Cortex of kidney (tissue), 1 donor: ENCODE data around the gene FHDC1.

Source experiments
- DNase-seq: peaks from one replicate; lab custom pipeline; 2025; lab: John Stamatoyannopoulos, UW

FHDC1 gene

DNA sequence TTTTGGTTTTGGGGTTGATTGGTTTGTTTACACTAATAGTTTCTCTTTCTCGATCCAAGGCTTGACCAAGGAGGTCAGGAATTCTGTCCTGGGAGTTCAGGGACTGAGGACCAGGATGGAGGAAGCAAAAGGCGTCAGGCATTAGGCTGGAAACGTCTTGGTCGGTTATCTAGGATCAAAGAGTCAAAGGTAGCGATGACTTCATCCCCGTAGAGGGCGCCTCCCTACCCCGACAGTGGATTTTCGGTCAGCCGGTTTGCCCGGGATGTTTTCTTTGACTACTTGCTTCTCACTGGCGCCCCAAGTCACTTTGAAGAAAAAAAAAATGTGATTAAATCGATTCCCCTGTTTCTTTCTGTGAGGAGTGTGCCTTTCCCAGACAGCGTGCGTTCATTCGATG, 980 bp upstream of the FHDC1 start:
- no peak for DNase-seq

DNA sequence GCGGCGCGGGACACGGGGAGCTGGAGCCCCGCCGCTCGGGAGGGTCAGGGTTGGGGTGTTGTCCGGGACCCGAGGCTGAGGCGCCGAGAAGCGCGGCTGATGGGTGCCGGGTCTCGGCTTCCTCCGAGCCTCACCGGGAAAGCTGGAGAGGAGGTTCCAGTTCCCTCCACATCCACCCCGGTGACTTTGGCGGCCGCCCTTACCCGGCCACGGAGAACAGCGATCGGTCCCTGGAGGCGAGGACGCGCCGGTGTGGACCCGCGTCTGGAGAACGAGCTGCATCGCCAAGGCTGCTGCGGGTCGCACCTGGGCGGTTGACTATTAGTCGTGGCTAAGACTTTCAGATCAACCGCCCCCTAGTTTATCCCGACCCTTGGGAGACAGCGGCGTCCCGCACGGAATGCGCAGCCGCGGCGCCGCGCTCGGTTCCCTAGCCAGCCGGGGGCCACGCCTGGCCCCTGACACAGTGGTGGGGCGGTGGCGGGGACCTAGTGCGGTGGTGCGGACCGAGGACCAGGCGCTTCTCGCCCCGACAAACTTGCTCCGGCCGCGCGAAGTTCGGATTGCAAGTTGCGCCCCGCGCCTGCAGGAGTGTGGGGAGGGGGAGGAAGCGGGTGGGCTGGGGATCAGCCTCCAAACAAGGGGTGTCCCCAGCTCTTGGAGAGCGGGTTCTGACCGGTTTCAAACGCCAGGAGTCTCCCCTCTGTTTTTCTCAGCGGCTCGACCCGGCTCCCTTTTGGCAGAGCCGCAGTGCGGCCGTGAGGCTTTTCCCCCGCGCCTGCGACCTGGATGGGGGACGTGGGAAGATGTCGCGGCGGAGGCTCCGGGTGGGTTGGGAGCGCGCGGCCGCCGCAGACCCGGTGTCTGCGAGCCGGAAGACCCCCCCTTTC, 568 bp downstream of the FHDC1 start:
- DNase-seq = peak; percentile 13

GRCh38 chr4:152937336-152938236, 1.5 kb downstream of the FHDC1 start:
- no peak for DNase-seq

DNA sequence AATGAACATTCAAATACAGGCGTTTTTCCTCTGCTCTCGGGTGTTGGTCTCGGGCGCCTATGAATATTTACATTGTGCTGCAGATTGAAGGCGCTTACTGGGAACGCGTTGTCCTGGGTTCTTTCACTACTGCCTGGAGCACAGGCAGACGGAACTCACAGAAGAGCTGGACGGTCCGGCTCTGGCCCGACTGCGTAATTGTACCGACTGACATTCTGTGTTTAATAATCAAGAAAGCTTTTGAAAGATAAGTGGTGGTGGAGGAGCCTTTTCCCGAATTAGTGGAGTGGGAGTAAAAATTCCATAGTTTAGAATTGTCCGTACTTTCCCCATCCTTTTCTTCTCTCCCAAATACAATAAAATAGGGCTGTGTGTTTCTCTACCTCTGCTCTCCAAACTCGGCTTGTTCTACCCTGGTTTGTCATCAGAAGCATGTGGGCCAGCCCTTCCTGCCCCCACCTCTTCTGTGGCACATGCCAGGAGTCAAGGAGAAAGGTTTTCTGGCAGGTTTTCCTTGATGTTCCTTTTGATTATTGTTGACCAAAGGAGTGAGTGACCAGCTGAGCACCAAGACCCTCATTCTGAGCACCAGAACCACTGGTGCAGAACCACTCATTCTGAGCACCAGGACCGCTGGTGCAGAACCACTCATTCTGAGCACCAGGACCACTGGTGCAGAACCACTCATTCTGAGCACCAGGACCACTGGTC, 2.3 kb downstream of the FHDC1 start:
- no peak for DNase-seq

DNA sequence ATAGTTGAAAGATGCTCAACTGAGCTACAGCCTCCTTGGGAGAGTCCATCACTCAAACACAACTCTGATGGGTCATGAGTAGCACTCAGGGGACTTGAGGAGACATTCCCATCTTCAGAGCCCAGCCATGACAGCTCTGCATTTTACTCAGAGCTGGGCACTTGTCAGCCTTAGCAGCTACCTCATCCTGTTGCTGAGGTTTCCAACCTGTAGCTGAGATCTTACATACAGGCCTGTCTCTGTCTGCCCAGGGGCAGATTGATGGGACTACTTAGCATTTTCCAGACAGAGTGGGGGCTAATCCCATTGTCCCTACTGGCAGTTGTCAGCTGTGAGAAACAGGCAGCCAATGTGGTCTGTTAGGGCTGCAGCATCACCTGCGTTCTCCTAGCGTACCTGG, 3.5 kb downstream of the FHDC1 start:
- no peak for DNase-seq

DNA sequence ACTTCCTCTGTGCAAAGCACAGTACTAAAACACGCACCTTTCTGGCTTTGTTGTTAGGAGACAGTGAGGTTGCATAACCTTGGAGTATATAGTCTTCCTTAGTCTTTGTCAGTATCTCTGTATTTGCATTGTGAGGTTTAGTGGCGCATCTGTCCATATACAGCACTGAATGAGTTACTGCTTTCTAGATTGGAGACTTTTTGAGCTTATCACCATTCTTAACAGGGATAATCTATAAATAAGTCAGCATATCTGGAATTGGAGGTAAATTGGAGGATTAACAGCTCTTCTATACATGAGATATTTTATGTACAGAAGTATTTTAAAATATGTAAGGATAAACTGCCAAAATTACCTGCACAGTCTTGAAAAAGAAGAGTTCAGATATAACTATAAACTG, 4.3 kb downstream of the FHDC1 start:
- no peak for DNase-seq

GRCh38 chr4:152941411-152941810, 5.3 kb downstream of the FHDC1 start:
- no peak for DNase-seq

GRCh38 chr4:152942346-152942745, 6.2 kb downstream of the FHDC1 start:
- no peak for DNase-seq

GRCh38 chr4:152943672-152944071, 7.5 kb downstream of the FHDC1 start:
- DNase-seq = no peak

DNA sequence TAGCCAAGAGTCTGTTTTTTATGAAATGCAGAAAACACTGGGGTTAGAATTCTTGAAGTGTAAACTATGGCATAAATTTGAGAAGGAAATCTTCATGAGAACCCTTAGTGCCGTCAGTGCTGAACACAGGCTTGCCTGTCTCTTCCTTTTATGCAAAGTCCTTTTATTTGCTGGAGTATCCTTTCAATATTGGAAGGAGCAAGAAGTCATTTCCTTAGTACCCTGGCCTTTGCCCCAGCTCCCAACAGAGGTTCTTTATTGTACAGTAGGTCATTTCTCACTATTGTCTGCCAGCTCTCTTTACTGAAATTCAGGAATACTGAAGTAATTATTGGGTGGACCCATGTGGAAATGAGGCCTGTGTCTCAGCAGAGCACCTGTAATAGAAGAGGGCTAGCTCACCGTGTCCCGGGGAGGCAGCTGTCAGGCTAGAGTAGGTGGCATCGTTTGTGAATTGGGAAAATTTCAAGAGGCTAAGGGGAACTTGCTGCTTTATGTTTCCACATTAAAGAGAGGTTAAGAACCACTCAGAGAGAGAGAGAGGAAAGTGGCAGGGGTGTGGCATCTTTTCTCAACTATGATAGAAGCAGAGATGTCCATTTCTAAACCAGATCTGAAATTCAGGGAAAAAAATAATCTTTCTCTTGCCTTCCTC, 8.7 kb downstream of the FHDC1 start:
- DNase-seq = no peak

DNA sequence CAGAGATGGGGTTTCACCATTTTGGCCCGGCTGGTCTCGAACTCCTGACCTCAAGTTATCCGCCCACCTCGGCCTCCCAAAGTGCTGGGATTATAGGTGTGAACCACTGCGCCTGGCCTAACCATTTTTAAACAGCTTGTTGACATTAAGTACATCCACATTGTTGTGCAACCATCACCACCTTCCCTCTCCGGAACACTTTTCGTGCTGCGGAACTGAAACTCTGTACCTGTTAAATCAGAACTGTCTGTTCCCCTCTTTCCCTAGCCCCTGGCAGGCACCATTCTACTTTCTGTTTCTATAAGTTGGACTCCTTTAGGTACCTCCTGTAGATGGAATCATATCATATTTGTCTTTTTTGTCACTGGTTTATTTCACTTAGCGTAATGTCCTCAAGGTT, 9.5 kb downstream of the FHDC1 start:
- DNase-seq = no peak

DNA sequence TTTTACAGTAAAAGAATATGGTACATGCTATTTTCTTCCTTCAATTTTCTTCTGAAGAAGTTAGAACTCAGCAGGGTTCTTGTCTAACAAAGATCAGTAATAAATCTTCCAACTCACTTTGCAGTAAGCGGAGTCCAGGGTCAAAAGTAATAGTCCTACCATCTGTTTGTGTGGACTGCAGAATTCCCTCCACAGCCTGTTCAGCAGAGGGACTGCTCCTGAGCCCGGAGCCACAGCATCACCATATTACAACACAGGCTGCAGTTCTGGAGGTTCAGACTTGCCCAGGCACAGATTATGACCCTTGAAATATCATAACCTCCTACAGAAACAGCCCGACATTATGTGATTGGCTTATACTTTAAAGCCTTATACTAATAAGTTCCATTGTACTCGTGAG, 10.3 kb downstream of the FHDC1 start:
- no peak for DNase-seq

- no peak for DNase-seq
Observed at GRCh38 chr4:152947311-152947710, 11.2 kb downstream of the FHDC1 start.

- no peak for DNase-seq
Observed at GRCh38 chr4:152949930-152950329, 13.8 kb downstream of the FHDC1 start.

- no peak for DNase-seq
Observed at GRCh38 chr4:152950402-152951274, 14.5 kb downstream of the FHDC1 start.

- no peak for DNase-seq
Observed at GRCh38 chr4:152951348-152951747, 15.2 kb downstream of the FHDC1 start.

DNA sequence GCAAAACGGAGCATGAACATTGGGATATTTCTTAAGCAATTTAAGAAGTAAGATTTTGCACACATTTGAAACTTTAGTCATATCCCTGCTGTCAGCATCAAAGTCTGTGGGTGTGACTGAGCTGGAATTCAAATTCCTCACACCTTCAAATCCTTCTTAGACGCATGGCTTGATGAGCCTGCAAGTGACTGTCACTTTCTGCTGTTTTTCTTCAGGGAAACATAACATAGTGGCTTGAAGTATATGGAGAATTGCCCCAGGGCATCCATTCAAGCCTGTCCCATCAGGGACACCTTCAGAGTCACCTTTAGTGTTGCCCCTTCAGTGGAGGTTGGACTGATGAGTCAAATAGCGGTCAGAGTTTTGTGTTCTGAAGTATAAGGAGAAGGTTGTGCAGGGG, 17.4 kb downstream of the FHDC1 start:
- no peak for DNase-seq

DNA sequence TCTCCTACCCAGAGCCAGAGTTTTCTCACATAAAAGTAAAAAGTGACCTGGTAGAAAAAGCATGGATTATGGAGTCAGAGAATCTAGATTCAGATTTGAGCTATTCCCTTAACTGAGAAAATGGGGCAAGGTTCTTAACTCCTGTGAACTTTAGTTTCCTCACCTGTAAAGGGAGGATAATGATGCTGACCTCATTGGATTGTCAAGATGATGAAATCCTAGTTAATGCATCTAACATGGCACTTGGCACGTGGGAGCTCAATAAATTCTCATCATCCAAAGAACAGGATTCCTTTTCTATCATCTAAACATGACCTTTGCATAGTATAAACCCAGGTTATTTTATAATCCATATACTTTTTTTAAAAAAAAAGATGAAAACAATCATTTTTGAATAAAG, 18.6 kb downstream of the FHDC1 start:
- no peak for DNase-seq

DNA sequence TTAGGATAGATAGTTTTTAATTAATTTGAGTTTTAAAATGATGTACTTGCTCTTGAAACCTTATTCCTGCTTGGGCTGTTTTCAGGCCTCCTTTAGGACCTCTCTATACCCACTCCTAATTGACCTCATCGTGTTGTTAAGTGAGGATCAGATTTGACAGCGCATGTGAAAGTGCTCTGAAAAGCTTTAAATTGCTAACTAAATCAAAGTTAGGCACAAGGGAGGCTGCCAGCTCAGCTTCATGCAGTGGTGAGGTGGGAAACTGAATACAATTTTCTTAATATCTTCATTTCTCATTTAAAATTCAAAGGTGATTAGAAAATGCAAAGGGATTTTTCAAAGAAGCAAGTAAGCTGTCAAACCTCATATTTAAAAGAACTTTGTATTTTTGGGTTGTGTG, 20.0 kb downstream of the FHDC1 start:
- DNase-seq = no peak

DNA sequence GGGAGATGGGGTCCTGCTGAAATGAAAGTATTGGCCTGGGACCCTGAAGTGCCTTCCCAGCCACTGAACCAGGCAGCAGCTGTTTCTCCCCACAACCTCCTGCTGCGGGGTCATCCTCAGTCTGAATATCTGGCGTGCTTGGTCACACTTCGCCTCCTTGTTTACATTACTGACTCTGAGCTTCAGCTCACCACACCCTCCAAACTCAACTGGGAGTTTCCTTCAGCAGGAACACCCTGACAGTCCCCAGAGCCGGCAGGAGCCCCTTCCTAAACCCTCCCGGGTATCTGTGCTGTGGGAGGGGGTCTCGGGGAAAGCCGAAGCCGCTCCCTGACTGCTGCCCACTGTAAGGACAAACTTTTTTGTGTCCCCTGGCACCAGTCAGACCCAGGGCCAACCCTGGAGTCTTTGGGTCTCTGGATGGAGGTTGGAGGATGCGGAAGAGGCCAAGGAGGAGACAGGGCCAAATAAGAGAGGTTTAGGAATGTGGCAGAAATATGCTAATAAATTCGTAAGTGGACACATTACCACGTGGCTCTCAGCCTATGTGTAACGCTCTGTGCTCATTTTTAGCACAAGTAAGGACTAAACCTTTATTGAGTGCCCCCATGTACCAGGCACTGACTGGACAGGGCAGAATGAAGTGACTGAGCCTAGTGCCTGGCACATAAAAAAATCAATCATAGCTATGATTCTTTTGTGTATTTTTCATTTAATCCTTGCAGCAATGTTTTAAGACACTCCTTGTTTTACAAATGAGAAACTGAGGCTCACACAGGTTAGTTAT, 20.7 kb downstream of the FHDC1 start:
- DNase-seq = no peak
